GM19043 (cell line): ENCODE measurements around the gene PIM3.

ENCODE experiments used
- ATAC-seq: cut with Tn5 transposase; IDR thresholded peaks from one replicate; pipeline ENCODE4 v1.9.1; 2021; ENCODE audit warnings: low read depth; ENCODE audit not compliant: unreplicated experiment

Gene PIM3

GRCh38 chr22:49954354-49954753 is 6.2 kb upstream of the PIM3 start:
- no peak for ATAC-seq

DNA sequence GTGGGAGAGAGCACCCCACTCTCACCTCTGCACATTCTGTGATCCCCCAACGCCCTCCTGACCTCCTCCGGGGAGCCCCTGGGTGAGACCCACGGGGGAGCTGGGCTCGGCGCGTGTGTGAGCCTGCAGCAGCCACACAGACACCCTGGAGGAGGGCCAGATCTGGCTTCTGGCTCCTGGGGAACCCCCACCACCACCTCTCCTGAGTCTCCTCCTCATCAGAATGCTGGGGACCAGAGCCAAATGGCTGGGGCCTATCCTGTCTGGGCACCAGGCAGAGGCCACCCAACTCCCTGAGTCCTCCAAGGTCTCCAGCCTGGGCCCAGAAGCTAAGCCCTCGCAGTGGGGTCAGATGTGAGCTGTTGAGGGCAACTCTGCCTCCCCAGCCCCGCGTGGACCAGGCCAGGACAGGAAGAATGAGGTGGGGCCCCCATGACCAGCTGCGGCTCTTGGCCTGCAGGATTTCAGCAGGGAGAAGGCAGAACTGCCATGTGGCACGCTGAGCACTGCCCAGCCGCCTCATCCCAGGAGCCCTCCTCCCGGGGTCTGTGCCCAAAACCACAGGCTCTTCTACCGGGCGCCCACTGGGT is 5.5 kb upstream of the PIM3 start:
- no peak for ATAC-seq

DNA sequence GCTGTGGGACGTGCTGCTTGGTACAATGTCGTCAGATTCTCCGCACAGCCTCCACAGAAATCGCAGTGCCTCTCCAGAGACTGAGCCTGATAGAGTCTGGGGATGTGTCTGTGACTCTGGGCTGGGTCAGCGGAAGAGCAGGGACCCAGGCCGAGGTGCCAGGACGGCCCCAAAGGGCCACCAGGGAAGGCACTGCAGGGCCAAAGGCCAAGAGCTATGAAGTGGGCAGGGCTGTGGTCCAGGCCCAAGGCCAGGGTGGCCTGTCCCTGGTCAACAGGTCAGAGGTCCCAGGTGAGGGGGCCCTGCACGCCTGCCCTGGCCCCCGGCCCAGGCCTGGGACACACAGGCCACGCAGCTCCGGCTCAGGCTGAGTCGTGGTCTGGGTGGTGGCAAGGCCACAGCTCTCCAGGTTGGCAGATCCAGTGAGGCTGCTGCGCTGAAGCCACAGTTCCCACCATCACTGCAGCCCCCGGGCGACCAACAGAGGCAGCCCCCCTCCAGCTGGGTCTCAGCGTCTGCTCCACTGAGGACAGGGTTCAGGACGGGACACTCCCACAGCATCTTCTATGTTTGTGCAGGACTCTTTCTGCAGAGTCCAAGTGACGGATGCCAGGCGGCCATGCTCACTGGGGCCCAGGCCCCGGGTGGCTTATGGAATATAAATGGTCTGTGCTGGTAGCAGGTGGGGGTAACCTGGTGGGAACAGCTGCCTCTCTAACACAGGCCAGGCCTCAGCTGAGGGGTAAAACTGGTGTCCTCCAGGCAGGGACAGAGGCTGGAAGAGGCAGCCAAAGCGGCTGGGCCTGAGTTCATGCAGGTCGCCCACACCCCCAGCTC is 4.8 kb upstream of the PIM3 start:
- ATAC-seq: no peak

DNA sequence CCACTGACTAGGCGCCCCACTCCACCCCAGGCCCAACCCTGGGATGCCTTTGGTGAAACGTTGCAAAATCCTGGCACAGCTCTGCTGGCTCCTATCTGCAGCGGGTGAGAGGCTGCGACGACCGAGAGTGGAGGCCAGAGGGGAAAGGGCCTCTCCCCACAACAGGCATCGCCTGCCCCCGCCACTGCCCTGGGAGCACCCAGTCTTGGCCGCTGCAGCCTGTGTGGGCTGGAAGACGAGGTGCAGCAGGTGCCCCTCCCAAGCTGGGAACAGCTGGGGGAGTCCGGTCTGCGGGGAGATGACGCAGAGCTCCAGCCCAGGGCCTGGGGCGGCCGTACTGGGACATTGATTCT is 4.2 kb upstream of the PIM3 start:
- no peak for ATAC-seq

GRCh38 chr22:49956914-49957825 is 3.4 kb upstream of the PIM3 start:
- ATAC-seq: no peak

DNA sequence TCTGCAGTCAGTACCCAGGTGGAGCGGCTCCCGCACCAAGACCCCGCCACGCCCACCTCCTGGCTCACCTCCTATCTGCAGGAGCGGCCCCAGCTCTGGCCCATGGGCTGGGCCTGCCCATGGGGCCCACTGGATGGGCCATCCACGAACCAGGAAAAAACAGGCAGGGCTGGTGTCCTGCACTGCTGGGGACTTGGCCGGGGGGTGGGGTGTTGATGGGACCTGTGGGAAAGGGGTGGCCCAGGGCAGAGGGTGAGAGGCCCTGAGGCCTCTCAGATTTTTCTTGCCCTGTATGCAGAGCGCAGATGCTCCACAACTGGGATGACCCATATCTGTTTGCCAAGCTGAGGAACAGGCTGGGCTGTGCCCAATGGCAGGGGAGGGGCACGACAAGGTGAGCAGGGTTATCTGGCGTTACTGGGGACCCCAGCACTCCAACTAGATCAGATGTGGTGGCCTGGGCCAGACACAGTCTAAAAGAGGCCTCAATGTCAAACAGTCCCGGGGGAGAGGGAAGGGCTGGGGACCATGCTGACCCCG is 2.7 kb upstream of the PIM3 start:
- no peak for ATAC-seq

- ATAC-seq: no peak
Measured at GRCh38 chr22:49958366-49958921, 2.1 kb upstream of the PIM3 start.

GRCh38 chr22:49958931-49959781 is 1.4 kb upstream of the PIM3 start:
- no peak for ATAC-seq

- no peak for ATAC-seq
Measured at GRCh38 chr22:49959782-49960158, 802 bp upstream of the PIM3 start.

GRCh38 chr22:49961005-49961600 is 531 bp downstream of the PIM3 start:
- ATAC-seq: no peak

GRCh38 chr22:49961601-49962011 is 1.0 kb downstream of the PIM3 start:
- no peak for ATAC-seq

DNA sequence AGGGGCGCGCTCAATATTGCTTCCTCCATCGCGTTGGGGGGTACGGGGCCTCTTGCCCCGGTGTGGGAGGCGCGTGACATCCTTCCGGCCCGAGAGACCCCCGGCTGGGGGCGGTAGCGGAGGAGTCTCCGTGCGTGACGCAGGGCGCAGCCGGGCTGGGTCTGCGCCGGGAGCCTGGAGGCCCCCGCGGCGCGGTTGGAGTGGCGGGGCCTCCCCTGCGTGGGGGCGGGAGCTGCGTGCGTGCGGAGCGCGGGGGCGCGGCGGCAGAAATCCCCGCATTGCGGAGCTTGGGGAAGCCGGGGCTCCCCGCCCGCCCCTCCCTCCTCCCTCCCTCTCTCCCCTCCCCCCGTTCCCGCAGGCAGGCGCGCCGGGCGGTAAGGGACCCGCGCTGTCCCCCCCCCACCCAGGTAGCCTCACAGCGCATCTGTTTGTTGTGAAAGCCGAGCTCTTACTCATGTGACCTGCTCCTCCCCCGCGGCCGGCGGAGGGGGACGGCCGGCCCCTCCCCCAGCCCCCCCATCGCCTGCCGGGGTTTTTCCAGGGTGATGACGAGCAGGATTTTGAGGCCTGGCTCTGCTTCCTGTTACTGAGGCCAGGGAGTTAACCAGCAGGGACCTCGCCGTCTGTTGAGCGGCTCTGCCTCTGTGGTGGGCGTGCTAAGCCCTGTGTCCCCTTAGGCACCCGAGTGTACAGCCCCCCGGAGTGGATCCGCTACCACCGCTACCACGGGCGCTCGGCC is 1.6 kb downstream of the PIM3 start:
- no peak for ATAC-seq

GRCh38 chr22:49962751-49963646 is 2.4 kb downstream of the PIM3 start:
- ATAC-seq: no peak

GRCh38 chr22:49963647-49964026 is 3.1 kb downstream of the PIM3 start:
- no peak for ATAC-seq

DNA sequence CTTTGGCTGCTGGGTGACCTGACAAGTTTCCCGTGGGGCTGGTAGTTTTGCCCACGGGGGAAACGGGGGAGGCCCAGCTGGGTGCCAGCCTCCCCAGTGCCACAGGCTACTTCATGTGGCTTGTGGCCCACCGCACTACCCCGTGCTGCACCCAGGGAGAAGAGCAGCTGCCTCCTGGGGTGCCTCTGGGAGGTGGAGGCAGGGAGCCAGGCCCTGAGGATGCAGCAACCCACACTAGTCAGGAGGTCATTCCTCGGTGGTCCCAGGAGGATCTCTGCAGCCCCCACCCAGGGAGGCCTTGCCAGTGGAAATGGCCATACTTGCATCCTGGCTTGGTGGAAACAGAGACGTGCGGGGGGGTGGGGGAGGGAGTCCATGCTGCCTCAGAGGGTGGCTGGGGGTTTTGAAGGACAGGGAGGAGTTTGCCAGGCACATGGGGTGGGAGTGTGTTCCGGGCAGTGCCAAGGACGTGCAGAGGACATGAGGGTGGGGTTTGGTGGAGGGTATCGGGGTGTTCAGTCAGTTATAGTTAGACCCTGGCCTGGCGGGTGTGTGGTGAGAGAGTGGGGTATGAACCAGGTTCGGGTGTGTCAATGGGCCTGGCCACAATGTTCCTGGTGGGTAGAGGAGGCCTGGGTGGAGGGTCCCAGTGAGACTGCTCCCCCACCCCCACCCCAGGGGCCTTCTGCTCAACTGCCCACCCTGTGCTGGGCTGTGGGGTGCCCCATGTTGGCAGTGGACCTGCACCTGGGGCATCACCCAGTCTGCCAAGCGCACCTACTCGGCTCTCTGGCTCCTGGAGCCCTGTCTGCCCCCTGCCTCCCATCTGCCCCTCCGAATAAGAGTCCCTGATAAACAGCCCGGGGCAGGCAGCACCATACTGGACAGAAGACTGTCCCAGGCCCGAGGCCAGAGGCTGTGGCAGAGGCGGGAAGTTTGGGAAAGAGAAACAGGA is 3.8 kb downstream of the PIM3 start:
- ATAC-seq: no peak

DNA sequence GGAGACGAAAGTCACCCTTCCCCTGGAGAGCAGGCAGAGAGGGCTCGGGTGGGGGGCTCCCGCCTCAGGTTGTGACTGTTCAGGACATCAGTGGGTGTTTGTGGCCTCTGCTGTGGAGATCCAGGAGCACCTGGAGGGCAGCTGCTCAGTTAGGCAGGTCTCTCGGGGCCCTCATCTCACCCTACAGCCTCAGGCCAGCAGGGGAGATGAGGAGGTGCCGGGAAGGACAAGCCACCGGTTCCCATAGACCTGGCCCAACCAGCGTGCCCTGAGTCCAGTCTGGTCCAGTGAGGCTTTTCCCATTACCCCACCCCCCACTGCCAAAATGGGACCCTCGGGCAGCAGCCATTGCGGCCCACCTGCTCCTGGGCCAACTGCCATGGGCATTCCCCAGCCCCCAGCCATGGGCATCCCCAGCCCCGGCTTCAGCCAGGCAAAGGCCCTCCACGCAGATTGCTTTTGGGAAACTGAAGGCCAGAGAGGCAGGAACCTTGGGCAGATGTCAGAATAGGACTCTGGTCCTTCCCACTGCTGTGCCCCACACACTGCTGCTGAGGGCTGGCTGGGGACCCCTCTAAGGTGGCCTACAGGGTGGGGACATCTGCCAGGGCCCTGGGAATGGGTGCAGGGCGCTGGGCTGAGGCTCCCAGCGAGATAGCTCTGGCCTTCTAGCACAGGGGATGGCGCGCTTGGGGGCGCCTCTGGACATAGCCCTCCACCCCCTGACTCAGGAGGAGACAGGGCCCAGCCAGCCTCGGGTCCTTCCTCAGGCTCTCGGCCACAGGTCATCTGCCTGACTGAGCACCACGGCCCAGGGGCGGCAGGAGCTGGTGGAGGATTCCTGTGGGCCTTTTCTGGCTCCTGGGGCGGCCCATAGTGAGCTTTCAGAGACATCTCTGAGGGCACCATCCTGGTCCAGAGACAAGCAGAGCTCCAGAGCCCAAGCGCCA is 4.8 kb downstream of the PIM3 start:
- ATAC-seq: no peak
